H9 (cell line): ENCODE results near the gene RCSD1. TPM values are rescaled to one million over a fixed set of nuclear protein-coding genes. Genes with fewer than 3 reads are reported as not detected.

ENCODE experiments used
- DNase-seq: peaks from one replicate; pipeline ENCODE4 v3.0.0-alpha.2; 2017
- H2AFZ ChIP-seq: one replicate; pipeline ENCODE4 v1.6.1; 2013; ENCODE audit warnings: mild to moderate bottlenecking, low read length, control low read depth, moderate library complexity
- H2AK5ac ChIP-seq: 2 replicates; pipeline ENCODE4 v1.6.1; 2013; ENCODE audit warnings: low read length, control low read depth, mixed read lengths; ENCODE audit not compliant: insufficient read length
- H2BK120ac ChIP-seq: one replicate; pipeline ENCODE4 v1.6.1; 2013; ENCODE audit warnings: low read depth, mild to moderate bottlenecking, low read length, control low read depth, inconsistent platforms; ENCODE audit not compliant: poor library complexity, severe bottlenecking
- H2BK12ac ChIP-seq: 2 replicates; pipeline ENCODE4 v1.6.1; 2013; ENCODE audit warnings: low read length, control low read depth, mixed read lengths, low read depth; ENCODE audit not compliant: insufficient read length
- H2BK15ac ChIP-seq: 2 replicates; pipeline ENCODE4 v1.6.1; 2013; ENCODE audit warnings: low read depth, low read length, control low read depth
- H2BK20ac ChIP-seq: one replicate; pipeline ENCODE4 v1.6.1; 2013; ENCODE audit warnings: low read depth, mild to moderate bottlenecking, low read length, control low read depth, inconsistent platforms; ENCODE audit not compliant: poor library complexity, severe bottlenecking
- H2BK5ac ChIP-seq: 2 replicates; pipeline ENCODE4 v1.6.1; 2013; ENCODE audit warnings: low read length, control low read depth, mixed read lengths; ENCODE audit not compliant: insufficient read length
- H3K14ac ChIP-seq: 2 replicates; pipeline ENCODE4 v1.6.1; 2013; ENCODE audit warnings: low read length, control low read depth; ENCODE audit not compliant: insufficient read depth
- H3K18ac ChIP-seq: 2 replicates; pipeline ENCODE4 v1.6.1; 2013; ENCODE audit warnings: low read depth, mild to moderate bottlenecking, mixed read lengths, low read length, control low read depth; ENCODE audit not compliant: insufficient read length
- H3K23ac ChIP-seq: 2 replicates; pipeline ENCODE4 v1.6.1; 2013; ENCODE audit warnings: low read length, control low read depth, mixed read lengths, low read depth; ENCODE audit not compliant: insufficient read length
- H3K23me2 ChIP-seq: 2 replicates; pipeline ENCODE4 v1.6.1; 2013; ENCODE audit warnings: low read depth, mild to moderate bottlenecking, mixed read lengths, low read length, control low read depth; ENCODE audit not compliant: insufficient read length, poor library complexity, severe bottlenecking
- H3K27ac ChIP-seq: 2 replicates; pipeline ENCODE4 v1.5.1; 2013; ENCODE audit warnings: low read length, control low read depth, mixed read lengths, low read depth; ENCODE audit not compliant: insufficient read length
- H3K27me3 ChIP-seq: 2 replicates; pipeline ENCODE4 v1.6.1; 2013; ENCODE audit warnings: low read length, control low read depth, inconsistent platforms; ENCODE audit not compliant: insufficient read depth
- H3K4ac ChIP-seq: 2 replicates; pipeline ENCODE4 v1.6.1; 2013; ENCODE audit warnings: low read depth, mild to moderate bottlenecking, control low read depth, inconsistent platforms, low read length, moderate library complexity
- H3K4me1 ChIP-seq: 2 replicates; pipeline ENCODE4 v1.6.1; 2013; ENCODE audit warnings: low read length, control low read depth, inconsistent platforms; ENCODE audit not compliant: insufficient read depth
- H3K4me2 ChIP-seq: 2 replicates; pipeline ENCODE4 v1.6.1; 2013; ENCODE audit warnings: low read length, control low read depth, mixed read lengths; ENCODE audit not compliant: insufficient read length, insufficient read depth
- H3K56ac ChIP-seq: 2 replicates; pipeline ENCODE4 v1.6.1; 2013; ENCODE audit warnings: low read depth, mild to moderate bottlenecking, mixed read lengths, low read length, control low read depth; ENCODE audit not compliant: insufficient read length
- H3K79me1 ChIP-seq: 2 replicates; pipeline ENCODE4 v1.6.1; 2013; ENCODE audit warnings: low read depth, mild to moderate bottlenecking, moderate library complexity, low read length, control low read depth, inconsistent platforms; ENCODE audit not compliant: insufficient read depth, poor library complexity, severe bottlenecking
- H3K79me2 ChIP-seq: 2 replicates; pipeline ENCODE4 v1.6.1; 2013; ENCODE audit warnings: low read length, control low read depth, inconsistent platforms; ENCODE audit not compliant: insufficient read depth
- H3K9ac ChIP-seq: 2 replicates; pipeline ENCODE4 v1.6.1; 2013; ENCODE audit warnings: low read length, control low read depth, mixed read lengths; ENCODE audit not compliant: insufficient read length; ENCODE audit errors: extremely low read depth
- H3K9me3 ChIP-seq: one replicate; pipeline ENCODE4 v1.6.1; 2013; ENCODE audit warnings: low read depth, low read length, inconsistent platforms; ENCODE audit not compliant: control insufficient read depth
- H3T11ph ChIP-seq: one replicate; pipeline ENCODE4 v1.6.1; 2013; ENCODE audit warnings: mild to moderate bottlenecking, low read length, control low read depth, inconsistent platforms
- H4K20me1 ChIP-seq: one replicate; pipeline ENCODE4 v1.6.1; 2013; ENCODE audit not compliant: control insufficient read depth, insufficient read length, insufficient read depth
- H4K5ac ChIP-seq: 2 replicates; pipeline ENCODE4 v1.6.1; 2013; ENCODE audit warnings: low read depth, mild to moderate bottlenecking, mixed read lengths, low read length, control low read depth; ENCODE audit not compliant: insufficient read length
- H4K8ac ChIP-seq: replicated peaks from 2 replicates; pipeline ENCODE4 v1.6.1; 2013; ENCODE audit warnings: low read length, control low read depth, mixed read lengths, low read depth; ENCODE audit not compliant: insufficient read length
- H4K91ac ChIP-seq: 2 replicates; pipeline ENCODE4 v1.6.1; 2013; ENCODE audit warnings: low read depth, mild to moderate bottlenecking, moderate library complexity, mixed read lengths, low read length, control low read depth; ENCODE audit not compliant: insufficient read length
- H3K27ac Mint-ChIP-seq, 3 experiments: 2 replicates in 2 of 3; 3 replicates in 1 of 3; pipeline ENCODE4 v1.8.0; 2020 to 2021; ENCODE audit warnings: mixed read lengths in 3 of 3, mild to moderate bottlenecking in 1 of 3, moderate library complexity in 1 of 3
- H3K27me3 Mint-ChIP-seq: 2 replicates; pipeline ENCODE4 v1.8.0; 2021; ENCODE audit warnings: low read depth, mild to moderate bottlenecking, moderate library complexity, mixed read lengths
- H3K36me3 Mint-ChIP-seq, 3 experiments: 2 replicates in 2 of 3; 3 replicates in 1 of 3; pipeline ENCODE4 v1.8.0; 2020 to 2021; ENCODE audit warnings: low read depth in 3 of 3, mixed read lengths in 3 of 3; ENCODE audit not compliant: insufficient read depth in 1 of 3
- H3K4me1 Mint-ChIP-seq, 2 experiments: 2 replicates each; pipeline ENCODE4 v1.8.0; 2020; ENCODE audit warnings: mixed read lengths in 2 of 2
- H3K4me3 Mint-ChIP-seq, 2 experiments: 2 replicates in 1 of 2; 3 replicates in 1 of 2; pipeline ENCODE4 v1.8.0; 2020 to 2021; ENCODE audit warnings: mild to moderate bottlenecking in 2 of 2, mixed read lengths in 2 of 2, moderate library complexity in 1 of 2
- H3K9me3 Mint-ChIP-seq, 2 experiments: 2 replicates in 1 of 2; 3 replicates in 1 of 2; pipeline ENCODE4 v1.8.0; 2020; ENCODE audit warnings: mild to moderate bottlenecking in 2 of 2, mixed read lengths in 2 of 2, moderate library complexity in 1 of 2
- CTCF ChIP-seq: fragments of 200-600 bp; sonication (generic); conservative IDR thresholded peaks from 3 replicates; pipeline ENCODE4 v1.8.0; 2021; ENCODE audit warnings: antibody characterized with exemption, mild to moderate bottlenecking
- WGBS: extraction: QIAGEN DNeasy Blood & Tissue Kit; methylation state at CpG from one replicate; pipeline ENCODE4 v1.1.7; 2013; ENCODE audit warnings: missing lambda C conversion rate, low lambda C conversion rate, mixed read lengths; ENCODE audit not compliant: insufficient read length; ENCODE audit errors: extremely low coverage; 5-methylcytosine and 5-hydroxymethylcytosine counted together
- total RNA-seq: library from RNA; stranded (reverse); gene quantifications from 2 replicates; pipeline ENCODE4 v1.2.1, GENCODE V29; 2021

RCSD1 gene
- total RNA-seq, 1 experiment from 2014 or later, result 0.13 TPM

GRCh38 chr1:167676205-167676915 is 46.3 kb downstream of the RCSD1 start:
- H3K27me3 Mint-ChIP-seq, result no peaks in the 10 kb centered on the region; the same call in none of the 2 replicates
- Histone ChIP-seq H4K5ac (no peak overlapping the region), H4K91ac (no peak overlapping the region), H3K14ac (no peak overlapping the region; the same call in 1 of the 2 replicates), H2BK12ac (no peak overlapping the region), H3K27ac (no peak overlapping the region), H2BK5ac (no peak overlapping the region), H3K56ac (no peak overlapping the region), H2BK120ac (no peak overlapping the region), H3K23me2 (no peaks in the 10 kb centered on the region), H2AK5ac (no peak overlapping the region), H3T11ph (no peak overlapping the region), H3K4ac (no peak overlapping the region), H2BK15ac (no peak overlapping the region), H2BK20ac (no peak overlapping the region), H4K8ac (no peak overlapping the region), H3K27me3 (no peaks in the 10 kb centered on the region), H3K79me1 (no peaks in the 10 kb centered on the region), H3K4me2 (no peak overlapping the region), H3K9ac (no peak overlapping the region), H2AFZ (no peak overlapping the region), H3K9me3 (no peaks in the 10 kb centered on the region), H3K23ac (no peak overlapping the region), H3K4me1 (no peaks in the 10 kb centered on the region), H3K79me2 (no peaks in the 10 kb centered on the region), H4K20me1 (no peaks in the 10 kb centered on the region), H3K18ac (no peak overlapping the region)
- no peaks in the 10 kb centered on the region for H3K36me3 Mint-ChIP-seq
- no peak overlapping the region for H3K27ac Mint-ChIP-seq
- H3K4me3 Mint-ChIP-seq, result no peak overlapping the region
- no peak for DNase-seq
- no CpG with 5 or more reads among the region's 2 CpGs for WGBS
- peaks cover 8 to 11% of the 10 kb centered on the region in 2 experiments; a peak in 1 of 4 replicates for H3K4me1 Mint-ChIP-seq
- no peaks in the 10 kb centered on the region for H3K9me3 Mint-ChIP-seq
- no peak for TF ChIP-seq CTCF
